Measurements from ENCODE around the gene SCN8A. TPM values are rescaled to one million over a fixed set of nuclear protein-coding genes. Genes with fewer than 3 reads are reported as not detected.

SCN8A gene
- total RNA-seq, 3 donors from 2014 or later = 0.32 to 5.0 (median 1.6) TPM

GRCh38 chr12:51749206-51749985 lies 158.4 kb downstream of the SCN8A start:
- no peak for TF ChIP-seq POLR2A (IDR thresholded peaks at IDR 0.05)
- no peak for TF ChIP-seq CTCF (IDR thresholded peaks at IDR 0.05)
- no peak for TF ChIP-seq POLR2AphosphoS5 (IDR thresholded peaks at IDR 0.05)
- no peaks in the 10 kb centered on the region for H3K4me1 ChIP-seq
- H3K9me3 ChIP-seq = no peaks in the 10 kb centered on the region
- no peaks in the 10 kb centered on the region for H3K27me3 ChIP-seq
- no peaks in the 10 kb centered on the region for H3K36me3 ChIP-seq
- no peak for DNase-seq (ENCODE audit: low spot score in 2 of 2)
- intact Hi-C loops (cut with DNase I; ENCODE audit: low total_unique reads) = no loop called here
- H3K27ac ChIP-seq = no peak overlapping the region
- no peak overlapping the region for H3K4me3 ChIP-seq

GRCh38 chr12:51749986-51750317 lies 158.9 kb downstream of the SCN8A start:
- H3K27ac ChIP-seq = no peak overlapping the region
- TF ChIP-seq CTCF (IDR thresholded peaks at IDR 0.05) (no peak), POLR2A (IDR thresholded peaks at IDR 0.05) (no peak), POLR2AphosphoS5 (IDR thresholded peaks at IDR 0.05) (no peak)
- H3K27me3 ChIP-seq = no peaks in the 10 kb centered on the region
- no peak overlapping the region for H3K4me3 ChIP-seq
- no peaks in the 10 kb centered on the region for H3K4me1 ChIP-seq
- no peak for DNase-seq (ENCODE audit: low spot score in 2 of 2)
- H3K9me3 ChIP-seq = no peaks in the 10 kb centered on the region
- H3K36me3 ChIP-seq = no peaks in the 10 kb centered on the region
- intact Hi-C loops (cut with DNase I; ENCODE audit: low total_unique reads) = no loop called here

DNA sequence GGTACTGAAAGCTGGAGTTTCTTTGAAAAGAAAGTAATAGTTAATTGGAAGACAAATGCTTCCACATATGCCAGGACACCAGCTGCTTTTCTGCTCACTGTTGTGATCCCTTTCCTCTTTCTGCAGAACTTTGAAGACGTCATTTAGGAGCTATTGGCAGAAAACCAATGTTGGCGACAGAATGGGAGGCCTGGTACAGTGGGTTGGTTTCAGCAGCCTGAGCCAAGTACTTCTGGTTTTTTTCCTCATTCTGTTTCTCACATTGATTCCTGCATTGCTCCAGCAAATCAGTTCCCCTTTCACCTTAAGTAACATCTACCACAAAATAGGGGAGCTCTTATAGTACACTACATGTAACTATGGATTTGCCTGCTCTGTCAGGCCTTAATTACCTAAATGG lies 160.6 kb downstream of the SCN8A start:
- TF ChIP-seq POLR2AphosphoS5 (IDR thresholded peaks at IDR 0.05) (no peak), CTCF (IDR thresholded peaks at IDR 0.05) (no peak), POLR2A (IDR thresholded peaks at IDR 0.05) (no peak)
- intact Hi-C loops (cut with DNase I; ENCODE audit: low total_unique reads) = no loop called here
- peak overlapping the region; percentile 70 to 86 for H3K27ac ChIP-seq
- no peaks in the 10 kb centered on the region for H3K9me3 ChIP-seq
- no peaks in the 10 kb centered on the region for H3K36me3 ChIP-seq
- no peaks in the 10 kb centered on the region for H3K27me3 ChIP-seq
- DNase-seq (ENCODE audit: low spot score in 2 of 2) = peak in 1 of 2 donors; percentile 44
- no peaks in the 10 kb centered on the region for H3K4me1 ChIP-seq
- H3K4me3 ChIP-seq = no peak overlapping the region

- intact Hi-C loops (cut with DNase I; ENCODE audit: low total_unique reads) = no loop called here
- Histone ChIP-seq H3K4me1 (no peaks in the 10 kb centered on the region), H3K9me3 (no peaks in the 10 kb centered on the region), H3K4me3 (no peak overlapping the region), H3K36me3 (no peaks in the 10 kb centered on the region), H3K27ac (peak overlapping the region; percentile 70 to 86), H3K27me3 (no peaks in the 10 kb centered on the region)
- no peak for TF ChIP-seq CTCF (IDR thresholded peaks at IDR 0.05)
- TF ChIP-seq POLR2AphosphoS5 (IDR thresholded peaks at IDR 0.05) = no peak
- no peak for TF ChIP-seq POLR2A (IDR thresholded peaks at IDR 0.05)
- DNase-seq (ENCODE audit: low spot score in 2 of 2) = peak in 1 of 2 donors; percentile 85
Observed at GRCh38 chr12:51752234-51752889, 161.3 kb downstream of the SCN8A start.

GRCh38 chr12:51753980-51754675 lies 163.1 kb downstream of the SCN8A start:
- H3K4me3 ChIP-seq = no peak overlapping the region
- no peaks in the 10 kb centered on the region for H3K9me3 ChIP-seq
- H3K36me3 ChIP-seq = no peaks in the 10 kb centered on the region
- no peaks in the 10 kb centered on the region for H3K27me3 ChIP-seq
- H3K4me1 ChIP-seq = no peaks in the 10 kb centered on the region
- TF ChIP-seq POLR2A (IDR thresholded peaks at IDR 0.05) = no peak
- no peak for TF ChIP-seq POLR2AphosphoS5 (IDR thresholded peaks at IDR 0.05)
- TF ChIP-seq CTCF (IDR thresholded peaks at IDR 0.05) = no peak
- no peak for DNase-seq (ENCODE audit: low spot score in 2 of 2)
- H3K27ac ChIP-seq = no peak overlapping the region
- intact Hi-C loops (cut with DNase I; ENCODE audit: low total_unique reads) = no loop called here

Data from breast epithelium (tissue), 4 donors.